Esophagus muscularis mucosa (tissue), 3 donors: ENCODE measurements around the gene DOLK.

Experiments
- EP300 ChIP-seq: sonication (generic); formaldehyde crosslinking; IDR thresholded peaks from one replicate; pipeline ENCODE4 v1.6.1; 2017; ENCODE audit warnings: antibody characterized with exemption
- POLR2A ChIP-seq: fragments of 450-650 bp; IDR thresholded peaks from one replicate; pipeline ENCODE4 v1.6.1; 2017; ENCODE audit warnings: antibody characterized with exemption, moderate library complexity, mild to moderate bottlenecking, low read depth
- POLR2AphosphoS5 ChIP-seq, 2 donors: sonication (generic); formaldehyde crosslinking; IDR thresholded peaks; one replicate each; pipeline ENCODE4 v1.6.1; 2017; ENCODE audit warnings: antibody characterized with exemption in 2 of 2

DNA sequence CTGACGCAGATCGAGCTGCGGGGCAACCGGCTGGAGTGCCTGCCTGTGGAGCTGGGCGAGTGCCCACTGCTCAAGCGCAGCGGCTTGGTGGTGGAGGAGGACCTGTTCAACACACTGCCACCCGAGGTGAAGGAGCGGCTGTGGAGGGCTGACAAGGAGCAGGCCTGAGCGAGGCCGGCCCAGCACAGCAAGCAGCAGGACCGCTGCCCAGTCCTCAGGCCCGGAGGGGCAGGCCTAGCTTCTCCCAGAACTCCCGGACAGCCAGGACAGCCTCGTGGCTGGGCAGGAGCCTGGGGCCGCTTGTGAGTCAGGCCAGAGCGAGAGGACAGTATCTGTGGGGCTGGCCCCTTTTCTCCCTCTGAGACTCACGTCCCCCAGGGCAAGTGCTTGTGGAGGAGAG is 31.2 kb downstream of the DOLK start:
- TF ChIP-seq POLR2A, result no peak
- TF ChIP-seq EP300, result no peak
- TF ChIP-seq POLR2AphosphoS5 (IDR thresholded peaks at IDR 0.05), result peak in 1 of 2 donors; percentile 28
